Heart left ventricle (tissue), 16 donors: Measurements from ENCODE around the gene FAM219B. TPM values are rescaled to one million over a fixed set of nuclear protein-coding genes. Genes with fewer than 3 reads are reported as not detected.

Experiments
- ATAC-seq, 4 donors: fragments of 200-7000 bp; cut with Tn5 transposase; one replicate each; pipeline ENCODE4 v1.9.1; 2020 to 2022; ENCODE audit warnings: moderate library complexity in 4 of 4, mild to moderate bottlenecking in 3 of 4, moderate number of reproducible peaks in 1 of 4
- DNase-seq, 5 donors: peaks; one replicate each; pipeline ENCODE4 v3.0.0-alpha.2; 2020
- H3K27ac ChIP-seq, 12 donors: fragments of 200-600 bp; sonication (generic) in 4 of 12; one replicate each; pipeline versions ENCODE4 v1.5.0 to v1.8.0; 2016 to 2022; ENCODE audit warnings: mild to moderate bottlenecking in 2 of 12
- H3K27me3 ChIP-seq, 9 donors: fragments of 200-600 bp; sonication (generic) in 2 of 9; one replicate each; pipeline versions ENCODE4 v1.5.1 to v1.8.0; 2016 to 2022; ENCODE audit warnings: mild to moderate bottlenecking in 3 of 9
- H3K36me3 ChIP-seq, 9 donors: fragments of 200-600 bp; sonication (generic) in 2 of 9; one replicate each; pipeline versions ENCODE4 v1.5.0 to v1.8.0; 2018 to 2022; ENCODE audit warnings: mild to moderate bottlenecking in 2 of 9
- H3K4me1 ChIP-seq, 12 donors: fragments of 200-600 bp; sonication (generic) in 4 of 12; one replicate each; pipeline versions ENCODE4 v1.5.0 to v1.8.0; 2016 to 2022; ENCODE audit warnings: mild to moderate bottlenecking in 3 of 12
- H3K4me3 ChIP-seq, 12 donors: fragments of 200-600 bp; sonication (generic) in 4 of 12; one replicate each; pipeline versions ENCODE4 v1.5.0 to v1.8.0; 2017 to 2022; ENCODE audit warnings: mild to moderate bottlenecking in 9 of 12, moderate library complexity in 4 of 12
- H3K9me3 ChIP-seq, 12 donors: fragments of 200-600 bp; sonication (generic) in 4 of 12; one replicate each; pipeline versions ENCODE4 v1.5.0 to v1.8.0; 2016 to 2022; ENCODE audit warnings: mild to moderate bottlenecking in 1 of 12
- CTCF ChIP-seq, 12 donors: fragments of 200-600 bp; sonication (generic) in 4 of 12; IDR thresholded peaks; one replicate each; pipeline versions ENCODE4 v1.5.0 to v1.8.0; 2018 to 2022; ENCODE audit warnings: antibody characterized with exemption in 12 of 12, mild to moderate bottlenecking in 5 of 12
- POLR2A ChIP-seq, 2 donors: fragments of 450-650 bp; IDR thresholded peaks; one replicate each; pipeline ENCODE4 v1.6.1; 2017; ENCODE audit warnings: antibody characterized with exemption in 2 of 2, mild to moderate bottlenecking in 2 of 2, moderate library complexity in 2 of 2
- WGBS, 4 donors: extraction: QIAGEN DNeasy Blood & Tissue Kit in 2 of 4; methylation state at CpG; one replicate each; pipeline versions ENCODE4 v1.1.5 to v1.1.7; 2013 to 2018; 5-methylcytosine and 5-hydroxymethylcytosine counted together
- intact Hi-C, 10 donors: fragments of 100-400 bp; cut with DNase I; formaldehyde crosslinking; loops; one replicate each; pipeline versions ENCODE4 v1.11.1 to v1.14.2; 2022
- polyA plus RNA-seq, 2 donors: library from polyadenylated mRNA; stranded (reverse); fragments of 200-250 nt; gene quantifications; one replicate each; pipeline ENCODE4 v1.2.3, GENCODE V29; 2013
- total RNA-seq, 9 donors: library from RNA; depleted of rRNA in 2 of 9; stranded (reverse); fragments of >200 nt in 2 of 9; fragmentation: NEBNext Ultra II Directional in 3 of 9; extraction: Animal tissue kit (Norgen Biotek cat#: 25700) in 3 of 9; gene quantifications; one replicate each; pipeline versions ENCODE4 v1.1.0 to v1.2.4, GENCODE V29; 2016 to 2023
- donor health status: ischemic (EF 13 %, LVEDD 7.1; RV severe dilation, severe dysfunction).
- donor health status: healthy with polysubstance abuse.
- donor health status: DM: no; HTN: yes; CAD: no.
- donor health status: DM: no; HTN: no; CAD: no.
- donor health status: ischemic (EF 25% LVEDD 6.9; RV normal size, moderate dysfunction).
- donor health status: ischemic (EF 25% LVEDD 5.7; RV mildly dilated, moderate dysfunction).
- donor health status: healthy.
- donor health status: DM: yes; HTN: yes; CAD: no.
- donor health status: ischemic (EF 35%, LVEDD 5.7; RV mildly dilated, moderate dysfunction).
- donor health status: nonischemic (EF 11% LVEDD 7.7; RV severe dilation, severe dysfunction).
- donor health status: DM: yes; HTN: yes; CAD: no.
- donor health status: PGD.
- donor health status: ischemic (EF 29% LVEDD 5.4; RV normal size, mild dysfunction).
- donor health status: nonischemic (EF 23%, LVEDD 6.1; RV moderate dilation, normal function).

Gene FAM219B
- total and polyA plus RNA-seq, 11 donors: 31.3 to 110 (median 86.1) TPM

DNA sequence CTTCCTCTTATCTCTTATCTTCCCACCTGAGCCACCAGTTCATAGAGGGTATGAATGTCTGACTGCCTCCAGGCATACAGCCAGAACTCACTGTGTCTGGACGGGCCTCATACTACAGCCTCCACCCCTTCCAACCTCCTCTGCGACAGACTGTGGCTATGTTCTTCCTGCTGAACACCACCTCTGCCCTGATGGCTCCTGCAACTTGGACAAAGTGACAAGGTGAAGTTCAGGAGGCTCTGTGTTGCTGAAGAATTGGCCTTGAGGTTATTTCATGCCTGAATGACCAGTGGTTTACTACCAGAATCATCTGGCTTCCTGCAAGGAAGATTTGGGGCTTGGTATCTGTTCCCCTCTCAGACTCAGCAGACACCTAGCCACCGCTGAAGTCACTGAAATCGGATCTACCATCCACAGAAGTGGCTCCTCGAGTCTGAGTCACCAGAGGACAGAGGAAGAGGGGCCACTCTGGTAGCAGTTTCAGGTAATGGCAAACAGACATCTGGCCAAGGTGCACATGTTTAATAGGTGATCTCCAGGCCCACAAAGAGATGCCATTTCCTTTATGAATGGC, 49.5 kb downstream of the FAM219B start:
- intact Hi-C loops: loop anchor here in 1 of 10 donors (5.0 kb wide), 1 partner anchor 45 kb away; no protein-coding TSS in a partner anchor
- 40 to 52% (median 48%) methylated on average over 5 of the region's 5 CpGs for WGBS, 4 donors
- no peaks in the 10 kb centered on the region for H3K27me3 ChIP-seq

GRCh38 chr15:74856537-74856936, 50.1 kb downstream of the FAM219B start:
- no peak for TF ChIP-seq CTCF (IDR thresholded peaks at IDR 0.05)
- no peak for TF ChIP-seq POLR2A (IDR thresholded peaks at IDR 0.05)
- ATAC-seq: no peak
- Histone ChIP-seq H3K9me3 (no peaks in the 10 kb centered on the region), H3K36me3 (peaks cover 0 to 43% (median 27%) of the 10 kb centered on the region in 9 donors), H3K4me3 (no peak overlapping the region), H3K27me3 (no peaks in the 10 kb centered on the region), H3K27ac (no peak overlapping the region), H3K4me1 (peaks cover 0 to 46% (median 30%) of the 10 kb centered on the region in 12 donors)
- WGBS, 4 donors: 98 to 100% (median 100%) methylated on average over 1 of the region's 1 CpG
- no peak for DNase-seq
- intact Hi-C loops: loop anchor here in 1 of 10 donors (5.0 kb wide), 1 partner anchor 46 kb away; no protein-coding TSS in a partner anchor

More for the DNA sequence above, 49.5 kb downstream of the FAM219B start:
- no peak overlapping the region for H3K4me3 ChIP-seq
- H3K9me3 ChIP-seq: no peaks in the 10 kb centered on the region
- H3K36me3 ChIP-seq: peaks cover 0 to 37% (median 21%) of the 10 kb centered on the region in 9 donors
- TF ChIP-seq CTCF (IDR thresholded peaks at IDR 0.05) (no peak), POLR2A (IDR thresholded peaks at IDR 0.05) (no peak)
- ATAC-seq (peak in 2 of 4 donors; percentile 61 to 65), DNase-seq (no peak)
- H3K4me1 ChIP-seq: peaks cover 0 to 46% (median 30%) of the 10 kb centered on the region in 12 donors
- H3K27ac ChIP-seq: peak overlapping the region in 1 of 12 donors; percentile 17

- DNase-seq (no peak), ATAC-seq (peak; percentile 31 to 64 (median 60))
- Histone ChIP-seq H3K9me3 (no peaks in the 10 kb centered on the region), H3K4me1 (peaks cover 0 to 46% (median 30%) of the 10 kb centered on the region in 12 donors), H3K36me3 (peaks cover 0 to 44% (median 34%) of the 10 kb centered on the region in 9 donors), H3K27me3 (no peaks in the 10 kb centered on the region), H3K4me3 (no peak overlapping the region), H3K27ac (no peak overlapping the region)
- 68 to 80% (median 79%) methylated on average over 2 of the region's 2 CpGs for WGBS, 4 donors
- TF ChIP-seq POLR2A (IDR thresholded peaks at IDR 0.05) (no peak), CTCF (IDR thresholded peaks at IDR 0.05) (no peak)
- intact Hi-C loops: loop anchor here in 1 of 10 donors (5.0 kb wide), 1 partner anchor 46 kb away; no protein-coding TSS in a partner anchor
Observed at GRCh38 chr15:74855857-74856256, 50.8 kb downstream of the FAM219B start.

DNA sequence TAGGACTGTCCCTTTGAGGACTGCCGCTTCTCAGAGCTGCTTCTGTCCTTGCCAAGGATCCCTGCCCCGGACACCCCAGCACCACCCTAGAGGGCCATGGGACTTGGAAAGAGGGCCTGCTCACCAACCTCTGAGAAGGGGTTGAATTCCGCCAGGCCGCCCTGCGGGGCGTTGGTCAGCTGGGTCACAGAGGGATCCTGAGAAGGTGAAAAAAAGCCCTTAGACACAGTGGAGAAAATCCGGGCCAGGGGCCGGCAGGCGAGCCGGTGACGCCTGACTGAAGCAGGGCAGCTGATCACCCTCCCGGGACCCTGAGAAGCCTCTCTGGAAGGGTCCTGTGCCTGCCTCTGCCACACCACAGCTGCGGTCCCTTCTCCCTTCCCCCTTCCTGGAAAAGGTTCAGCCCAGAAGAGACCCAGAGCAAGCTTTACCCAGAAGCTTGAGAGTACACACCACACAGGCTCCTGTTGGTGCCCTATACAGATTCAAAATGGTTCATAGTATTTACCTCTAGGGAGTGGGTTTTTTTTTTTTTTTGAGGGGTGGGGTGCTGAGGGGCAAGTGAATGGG, 52.1 kb downstream of the FAM219B start:
- H3K27ac ChIP-seq: no peak overlapping the region

More for the DNA sequence above, 52.1 kb downstream of the FAM219B start:
- H3K4me3 ChIP-seq: no peak overlapping the region
- H3K9me3 ChIP-seq: no peaks in the 10 kb centered on the region
- no peaks in the 10 kb centered on the region for H3K27me3 ChIP-seq
- TF ChIP-seq CTCF (IDR thresholded peaks at IDR 0.05) (no peak), POLR2A (IDR thresholded peaks at IDR 0.05) (no peak)
- ATAC-seq: no peak
- peaks cover 0 to 39% (median 25%) of the 10 kb centered on the region in 12 donors for H3K4me1 ChIP-seq
- 96 to 98% (median 98%) methylated on average over 13 of the region's 13 CpGs for WGBS, 4 donors
- peaks cover 3 to 55% (median 47%) of the 10 kb centered on the region in 9 donors for H3K36me3 ChIP-seq
- intact Hi-C loops: loop anchor here in 1 of 10 donors (5.0 kb wide), 1 partner anchor 48 kb away; no protein-coding TSS in a partner anchor
- no peak for DNase-seq
